ENCODE results near the gene NIN.

DNA sequence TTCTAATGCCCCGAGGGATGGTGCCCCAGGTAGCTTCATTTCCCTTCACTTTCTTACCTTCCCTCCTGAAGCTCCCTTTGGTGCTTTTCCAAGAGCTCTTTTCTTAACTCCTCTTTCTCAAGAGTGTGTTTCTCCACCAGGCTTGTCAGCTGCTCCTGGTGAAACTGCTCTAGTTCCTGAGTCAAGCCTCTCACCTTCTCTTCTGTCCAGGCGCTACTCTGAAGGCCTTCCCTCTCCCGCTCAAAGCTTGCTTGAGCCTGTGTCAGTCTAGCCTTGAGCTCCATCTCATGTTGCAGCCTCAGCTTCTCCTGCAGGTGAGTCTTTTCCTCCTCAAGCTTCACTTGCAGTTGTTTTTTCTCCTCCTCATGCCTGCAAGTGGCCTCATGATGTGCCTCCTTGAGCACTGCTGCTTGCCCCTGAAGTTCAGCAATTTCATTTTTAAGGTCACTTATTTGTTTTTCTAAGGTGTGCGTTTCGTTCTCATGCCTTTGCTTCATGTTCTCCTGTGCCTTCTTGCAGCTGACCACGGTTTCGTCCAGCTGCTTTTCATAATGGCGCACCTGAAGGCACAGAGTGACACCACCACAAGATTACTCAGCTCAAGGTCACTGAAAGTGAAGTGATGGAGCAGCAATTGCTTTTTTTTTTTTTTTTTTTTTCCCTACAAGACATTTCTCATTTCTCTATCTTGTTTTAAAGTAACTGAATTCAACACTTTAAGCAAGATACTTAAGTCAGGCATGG lies 71.0 kb downstream of the NIN start:
- TF ChIP-seq CTCF (IDR thresholded peaks at IDR 0.05 in 8 of 11, conservative IDR thresholded peaks at IDR 0.05 in 3 of 11) (no peak), POLR2A (IDR thresholded peaks at IDR 0.05) (no peak), POLR2AphosphoS5 (IDR thresholded peaks at IDR 0.05) (no peak)
